GM19043 (cell line): Measurements from ENCODE around the gene SUCO.
A peak's percentile ranks its signal among the peaks of the same experiment; 100 is the strongest.
"Not testable (repeated sequence)": the region's sequence is repeated elsewhere in the genome, so short reads cannot be mapped to it uniquely, and the experiment has no call there.

ENCODE experiments used
- ATAC-seq: cut with Tn5 transposase; IDR thresholded peaks from one replicate; pipeline ENCODE4 v1.9.1; 2021; ENCODE audit warnings: low read depth; ENCODE audit not compliant: unreplicated experiment

The SUCO gene

GRCh38 chr1:172605641-172606040, 72.7 kb downstream of the SUCO start:
- ATAC-seq = no peak

GRCh38 chr1:172607145-172607544, 74.2 kb downstream of the SUCO start:
- ATAC-seq = no peak

GRCh38 chr1:172608098-172608601, 75.2 kb downstream of the SUCO start:
- no peak for ATAC-seq

GRCh38 chr1:172609528-172609927, 76.6 kb downstream of the SUCO start:
- ATAC-seq = no peak

DNA sequence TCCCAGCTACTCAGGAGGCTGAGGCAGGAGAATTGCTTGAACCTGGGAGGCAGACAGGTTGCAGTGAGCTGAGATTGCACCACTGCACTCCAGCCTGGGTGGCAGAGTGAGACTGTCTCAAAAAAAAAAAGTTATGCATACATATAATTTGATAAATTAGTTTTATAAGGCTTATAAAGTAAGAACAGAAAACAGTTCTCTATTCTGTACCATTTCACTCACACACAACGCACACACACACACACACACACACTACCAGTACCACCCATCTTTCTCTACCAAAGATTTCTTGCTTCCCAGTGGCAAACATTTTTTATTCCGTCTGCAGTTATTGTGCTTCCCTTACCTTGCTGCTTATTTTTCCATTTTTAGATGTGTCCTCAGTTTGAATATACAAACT, 79.5 kb downstream of the SUCO start:
- ATAC-seq = no peak

- ATAC-seq = no peak
These were observed 80.3 kb downstream of the SUCO start for GRCh38 chr1:172613294-172613693.

DNA sequence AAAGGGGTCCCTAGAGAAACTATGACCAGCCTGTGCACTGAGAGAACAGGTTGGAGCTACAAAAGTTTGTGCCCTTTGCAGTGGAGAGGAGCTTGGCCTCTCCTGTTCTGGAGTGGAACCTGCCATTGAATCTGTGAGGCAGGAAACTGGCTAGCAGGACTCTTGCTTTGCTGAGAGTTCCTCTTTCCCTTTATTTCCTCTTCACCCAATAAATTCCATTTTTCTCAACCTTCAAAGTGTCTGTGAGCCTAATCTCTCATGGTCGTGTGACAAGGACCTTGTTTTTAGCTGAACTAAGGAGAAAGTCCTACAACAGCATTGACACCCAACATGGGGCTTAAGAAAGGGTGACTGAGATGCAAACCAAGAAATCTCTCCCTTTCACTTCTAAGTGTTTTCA, 83.2 kb downstream of the SUCO start:
- no peak for ATAC-seq

GRCh38 chr1:172616636-172617035, 83.7 kb downstream of the SUCO start:
- ATAC-seq = no peak

GRCh38 chr1:172620603-172621002, 87.7 kb downstream of the SUCO start:
- ATAC-seq = not testable (repeated sequence)

DNA sequence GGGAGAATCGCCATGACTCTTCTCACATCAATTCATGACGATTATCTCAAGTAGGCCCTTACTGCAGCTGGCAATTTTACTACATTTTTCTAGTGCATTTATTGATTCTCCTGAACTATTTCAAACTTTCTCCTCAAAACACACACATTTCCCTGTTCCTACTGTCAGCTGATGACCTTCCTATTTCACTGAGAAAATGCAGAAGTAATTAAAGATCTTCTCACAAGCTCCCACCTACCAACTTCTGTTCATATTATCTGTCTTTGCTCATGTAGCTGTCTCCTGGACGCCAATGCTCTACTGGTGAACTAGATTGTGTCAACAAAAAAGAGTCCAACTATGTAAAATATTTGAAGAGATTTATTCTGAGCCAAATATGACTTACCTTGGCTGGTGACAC, 89.6 kb downstream of the SUCO start:
- no peak for ATAC-seq

- ATAC-seq = no peak
These were observed 90.8 kb downstream of the SUCO start for GRCh38 chr1:172623748-172624147.

GRCh38 chr1:172626845-172627244, 93.9 kb downstream of the SUCO start:
- ATAC-seq = no peak

- ATAC-seq = no peak
These were observed 94.8 kb downstream of the SUCO start for GRCh38 chr1:172627702-172628101.

DNA sequence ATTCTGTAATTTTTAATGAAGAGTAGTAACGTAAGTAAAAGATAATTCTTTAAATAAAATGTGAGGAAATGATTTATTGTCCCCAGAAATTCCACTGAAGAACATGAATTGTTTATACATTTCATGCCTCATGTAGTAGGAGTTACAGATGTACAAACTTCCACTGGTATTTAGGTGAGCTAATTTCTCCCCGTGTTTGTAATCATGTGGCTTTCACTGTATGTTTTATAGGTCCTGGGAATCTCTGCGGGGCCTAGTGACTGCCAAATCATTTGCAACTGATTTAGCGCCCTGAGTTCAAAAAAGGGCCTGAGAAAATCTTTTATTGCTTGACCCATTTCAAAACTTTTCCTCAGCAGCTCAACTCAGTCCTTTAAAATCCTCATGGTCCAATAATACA, 95.5 kb downstream of the SUCO start:
- no peak for ATAC-seq

DNA sequence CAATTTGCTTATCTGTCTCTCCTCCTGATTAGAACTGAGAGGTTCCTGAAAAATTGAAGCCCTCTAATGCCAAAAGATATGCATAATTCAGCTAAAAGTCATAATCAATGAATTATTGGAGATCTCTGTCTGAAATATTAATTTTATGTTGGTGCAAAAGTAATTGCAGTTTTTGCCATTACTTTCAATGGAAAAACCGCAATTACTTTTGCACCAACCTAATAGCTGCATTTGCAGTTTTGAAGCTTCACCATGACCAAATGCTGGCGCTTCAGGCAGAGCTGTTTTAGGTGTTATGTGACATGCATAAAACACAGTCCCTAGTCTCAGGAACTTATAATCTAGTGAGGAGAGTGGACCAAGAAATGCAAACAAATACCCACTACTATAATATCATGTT, 96.2 kb downstream of the SUCO start:
- ATAC-seq = no peak

DNA sequence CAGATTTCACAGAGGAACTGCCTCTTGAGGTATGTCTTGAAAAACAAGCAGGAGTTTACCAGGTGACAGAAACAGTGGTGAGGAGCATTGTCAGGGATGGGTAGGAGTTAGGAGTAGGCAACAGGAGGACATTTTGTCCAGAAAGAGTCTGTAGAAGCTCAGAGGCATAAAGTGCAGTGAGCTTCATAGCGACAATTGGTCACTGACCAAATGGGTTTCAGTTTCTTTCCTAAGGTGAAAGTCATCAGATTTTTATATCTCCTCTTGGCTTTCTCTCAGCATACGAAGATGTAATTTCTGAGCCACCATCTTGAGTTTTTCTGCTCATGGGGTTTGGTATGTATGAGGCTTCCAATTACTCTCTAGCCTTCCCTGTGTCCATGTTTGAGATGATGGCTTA, 96.7 kb downstream of the SUCO start:
- ATAC-seq = no peak

- ATAC-seq = no peak
These were observed 97.3 kb downstream of the SUCO start for GRCh38 chr1:172630056-172630818.

DNA sequence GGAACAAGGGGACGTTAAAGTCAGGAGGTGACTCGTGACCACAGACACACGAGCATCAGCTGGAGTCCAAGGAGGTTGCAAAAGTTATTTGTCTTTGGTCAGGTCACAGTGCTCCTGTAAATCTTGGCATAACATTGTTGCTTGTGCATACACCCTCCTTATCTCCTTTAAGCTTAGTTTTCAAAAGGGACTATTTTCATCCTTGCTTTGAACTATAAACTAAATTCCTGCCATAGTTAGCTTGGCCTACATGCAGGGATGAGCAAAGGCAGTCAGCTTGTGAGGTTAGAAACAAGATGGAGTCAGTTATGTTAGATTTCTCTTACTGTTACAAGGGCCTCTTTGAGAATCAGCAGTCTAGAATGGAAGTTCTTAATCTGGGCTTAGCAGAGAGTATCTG, 97.9 kb downstream of the SUCO start:
- ATAC-seq = no peak

DNA sequence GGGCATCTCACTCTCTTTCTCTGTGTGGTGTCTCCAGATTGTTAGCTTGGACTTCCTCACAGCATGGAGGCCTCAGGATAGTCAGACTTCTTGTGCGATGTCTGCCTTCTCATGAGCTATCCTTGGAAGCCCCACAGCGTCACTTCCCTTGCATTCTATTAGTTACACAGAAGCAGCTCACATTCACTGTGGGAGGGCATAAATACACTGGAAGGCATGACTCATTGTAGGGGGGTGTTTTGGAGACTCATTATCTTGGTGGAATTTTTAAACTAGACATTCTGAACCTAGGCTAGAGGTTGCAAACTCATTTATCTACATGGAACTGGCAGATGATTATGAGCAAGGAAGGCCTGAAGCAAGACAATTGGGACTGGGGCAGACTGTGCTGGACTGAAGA, 104.6 kb downstream of the SUCO start:
- ATAC-seq = no peak

DNA sequence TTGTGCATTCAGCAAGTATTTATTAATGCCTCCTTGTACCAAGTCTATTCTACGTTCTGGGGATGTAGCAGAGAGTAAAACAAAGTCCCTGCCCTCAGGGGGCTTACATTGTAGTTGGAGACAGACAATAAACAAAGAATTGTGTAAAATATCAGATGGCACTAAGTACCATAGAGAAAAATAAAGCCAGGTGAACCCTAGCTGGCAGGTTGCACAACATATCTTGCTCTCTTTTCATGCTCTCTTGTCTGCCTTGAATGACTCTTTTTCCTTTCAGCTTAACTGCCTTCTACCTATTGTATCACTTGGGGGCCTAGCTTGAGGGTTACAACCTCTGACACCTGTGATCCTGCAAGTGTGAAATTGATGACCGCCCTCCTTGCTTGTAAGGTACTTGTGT, 105.3 kb downstream of the SUCO start:
- no peak for ATAC-seq

- peak; percentile 36 for ATAC-seq
These were observed 106.2 kb downstream of the SUCO start for GRCh38 chr1:172638885-172639831.

DNA sequence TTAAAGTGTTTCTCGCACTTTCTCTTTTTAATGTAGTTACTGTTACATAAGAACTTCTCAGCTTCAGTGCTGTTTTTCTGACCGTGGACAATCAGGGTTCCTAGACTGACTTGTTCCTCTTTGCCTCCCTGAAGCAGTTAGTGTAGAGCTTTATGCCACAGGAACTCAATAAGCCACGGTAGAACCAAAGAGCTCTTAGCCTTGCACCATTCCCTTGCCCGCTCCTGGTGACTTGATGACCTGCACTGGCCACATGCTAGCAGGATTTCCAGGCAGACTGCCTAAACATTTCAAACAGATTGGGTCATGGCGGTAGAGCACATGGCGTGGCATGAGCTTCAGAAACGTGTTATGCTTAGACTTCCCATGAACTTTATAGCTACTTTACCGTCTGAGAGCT, 107.2 kb downstream of the SUCO start:
- ATAC-seq = no peak
